GM18508 (cell line): ENCODE results near the gene LGALSL.
"Not testable (repeated sequence)": the region's sequence is repeated elsewhere in the genome, so short reads cannot be mapped to it uniquely, and the experiment has no call there.

Source experiments
- ATAC-seq: cut with Tn5 transposase; IDR thresholded peaks from one replicate; pipeline ENCODE4 v1.9.1; 2021; ENCODE audit warnings: moderate number of reproducible peaks; ENCODE audit not compliant: insufficient read depth, unreplicated experiment

LGALSL gene

DNA sequence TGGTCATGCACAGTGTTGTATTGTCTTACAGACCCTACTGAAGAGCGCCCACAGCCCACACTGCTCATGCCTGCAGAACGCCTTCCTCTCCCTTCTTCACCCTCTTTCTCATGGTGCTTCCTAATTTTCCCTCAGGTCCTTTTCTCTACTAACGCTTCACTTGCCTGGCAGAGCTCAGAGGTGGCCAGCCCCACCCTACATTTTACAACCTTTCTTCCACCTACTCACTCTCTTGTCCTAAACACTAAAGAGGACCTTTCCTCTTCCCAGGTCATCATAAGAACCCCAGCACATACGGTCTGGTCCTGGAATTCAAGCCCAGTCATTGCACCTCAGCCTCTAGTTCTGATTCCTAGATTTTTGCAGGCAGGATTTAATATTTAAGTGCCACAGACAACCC is 11.7 kb upstream of the LGALSL start:
- no peak for ATAC-seq

DNA sequence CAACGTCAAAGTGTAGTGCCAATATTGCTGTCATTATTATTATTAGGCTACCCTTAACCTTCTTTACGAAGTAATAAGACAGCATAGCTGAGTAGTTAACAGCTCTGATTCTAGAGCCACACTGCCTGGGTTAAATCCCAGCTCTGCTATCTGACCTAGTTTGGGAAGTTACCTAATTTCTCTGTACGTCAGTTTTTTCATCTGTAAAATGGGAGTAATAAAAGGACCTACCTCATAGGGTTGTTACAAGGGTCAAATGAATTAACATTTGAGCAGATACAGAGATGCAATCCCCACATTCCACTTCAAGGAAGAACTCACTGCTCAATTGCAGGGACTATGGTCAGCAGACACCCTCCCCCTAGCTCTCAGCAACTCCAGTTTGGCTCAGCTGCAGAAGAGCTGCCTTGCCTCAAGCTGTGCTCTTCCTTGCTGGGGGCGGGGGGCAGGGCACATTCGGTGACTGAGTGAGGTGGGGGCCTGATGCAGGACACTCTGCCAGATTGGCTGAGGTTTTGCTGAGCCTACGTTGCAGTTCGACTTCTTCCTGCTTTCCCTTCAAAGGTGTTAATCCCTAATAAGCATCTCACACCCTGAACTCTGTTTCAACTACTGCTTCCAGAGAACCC is 11.0 kb upstream of the LGALSL start:
- ATAC-seq: no peak

DNA sequence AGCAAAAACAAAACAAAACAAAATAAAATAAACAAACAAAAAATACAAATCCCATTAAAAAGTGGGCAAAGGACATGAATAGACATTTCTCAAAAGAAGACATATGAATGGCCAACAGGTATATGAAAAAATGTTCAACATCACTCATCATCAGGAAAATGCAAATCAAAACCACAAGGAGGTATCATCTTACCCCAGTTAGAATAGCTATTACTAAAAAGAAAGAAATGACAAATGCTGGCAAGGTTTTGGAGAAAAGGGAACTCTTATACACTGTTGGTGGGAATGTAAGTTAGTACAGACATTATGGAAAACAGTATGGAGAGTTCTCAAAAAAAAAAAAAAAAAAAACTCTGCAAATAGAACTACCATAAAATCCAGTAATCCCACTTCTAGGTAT is 8.0 kb upstream of the LGALSL start:
- not testable (repeated sequence) for ATAC-seq

DNA sequence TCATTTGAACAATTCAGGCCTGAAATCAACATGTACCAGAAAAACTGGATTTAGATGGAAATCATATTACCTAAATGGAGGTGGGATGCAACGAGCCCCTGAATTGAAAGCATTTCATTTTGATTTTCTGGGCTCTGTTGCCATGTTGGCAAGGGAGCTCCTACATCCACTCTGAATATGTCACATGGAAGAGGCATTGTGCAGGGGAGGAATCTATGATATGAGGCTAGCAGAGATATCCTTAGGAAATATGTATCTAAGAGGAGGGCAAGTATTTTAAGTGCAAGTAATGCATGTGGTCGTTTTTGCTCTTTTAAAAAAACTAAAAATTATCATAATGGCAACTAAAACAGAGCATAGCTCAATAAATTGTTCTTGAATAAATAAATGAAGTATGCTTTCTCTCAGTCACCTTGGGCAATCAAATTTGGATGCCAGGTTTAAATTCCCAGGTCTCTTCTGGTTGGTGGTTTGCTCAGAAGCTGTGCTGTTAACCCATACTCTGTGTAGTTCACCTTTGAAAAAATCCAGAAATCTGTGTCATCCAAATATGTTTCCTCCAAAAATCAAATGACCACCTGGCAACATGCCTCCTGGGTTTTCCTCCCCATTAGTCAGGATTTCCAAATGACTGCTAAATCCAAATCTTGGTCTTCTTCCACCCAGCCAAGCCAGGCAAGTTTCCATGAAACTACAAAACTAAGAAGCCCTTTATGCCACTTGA is 6.5 kb upstream of the LGALSL start:
- ATAC-seq: no peak

DNA sequence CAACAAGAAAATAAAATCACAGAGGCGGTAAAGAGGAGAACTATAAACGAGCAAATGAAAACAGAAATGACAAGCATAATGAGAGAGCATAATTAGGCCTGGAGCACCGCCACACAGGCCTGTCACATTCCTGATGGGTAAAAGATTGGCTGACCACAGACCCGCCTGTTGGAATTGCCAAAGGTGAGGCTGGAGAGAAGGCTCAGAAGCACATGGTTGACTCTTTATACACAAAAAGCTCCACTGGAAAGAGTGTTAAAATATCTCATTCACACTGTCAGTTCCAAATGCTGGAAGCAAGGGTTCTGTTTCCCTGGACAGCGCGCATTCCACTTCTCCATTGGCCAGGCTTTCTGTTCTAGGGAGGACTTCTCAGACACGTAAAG is 5.9 kb upstream of the LGALSL start:
- no peak for ATAC-seq

DNA sequence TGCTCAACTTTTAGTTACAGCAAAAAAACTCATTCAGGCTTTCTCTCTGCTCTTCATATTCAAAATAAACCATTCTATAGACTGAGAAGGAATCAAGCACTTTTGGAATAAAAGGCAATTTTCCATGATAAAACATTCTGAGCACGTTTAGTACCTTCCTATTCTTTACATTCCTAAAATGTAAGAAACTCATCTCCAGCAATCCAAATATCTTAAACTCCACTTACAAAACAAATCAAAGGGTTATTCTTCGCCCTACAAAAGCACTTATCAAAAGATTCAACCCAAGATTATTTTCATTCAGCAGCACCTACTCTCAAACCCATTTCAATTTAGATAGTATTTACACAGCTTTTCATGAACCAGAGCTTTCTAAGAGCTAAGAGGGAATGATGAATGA is 2.9 kb upstream of the LGALSL start:
- ATAC-seq: no peak

DNA sequence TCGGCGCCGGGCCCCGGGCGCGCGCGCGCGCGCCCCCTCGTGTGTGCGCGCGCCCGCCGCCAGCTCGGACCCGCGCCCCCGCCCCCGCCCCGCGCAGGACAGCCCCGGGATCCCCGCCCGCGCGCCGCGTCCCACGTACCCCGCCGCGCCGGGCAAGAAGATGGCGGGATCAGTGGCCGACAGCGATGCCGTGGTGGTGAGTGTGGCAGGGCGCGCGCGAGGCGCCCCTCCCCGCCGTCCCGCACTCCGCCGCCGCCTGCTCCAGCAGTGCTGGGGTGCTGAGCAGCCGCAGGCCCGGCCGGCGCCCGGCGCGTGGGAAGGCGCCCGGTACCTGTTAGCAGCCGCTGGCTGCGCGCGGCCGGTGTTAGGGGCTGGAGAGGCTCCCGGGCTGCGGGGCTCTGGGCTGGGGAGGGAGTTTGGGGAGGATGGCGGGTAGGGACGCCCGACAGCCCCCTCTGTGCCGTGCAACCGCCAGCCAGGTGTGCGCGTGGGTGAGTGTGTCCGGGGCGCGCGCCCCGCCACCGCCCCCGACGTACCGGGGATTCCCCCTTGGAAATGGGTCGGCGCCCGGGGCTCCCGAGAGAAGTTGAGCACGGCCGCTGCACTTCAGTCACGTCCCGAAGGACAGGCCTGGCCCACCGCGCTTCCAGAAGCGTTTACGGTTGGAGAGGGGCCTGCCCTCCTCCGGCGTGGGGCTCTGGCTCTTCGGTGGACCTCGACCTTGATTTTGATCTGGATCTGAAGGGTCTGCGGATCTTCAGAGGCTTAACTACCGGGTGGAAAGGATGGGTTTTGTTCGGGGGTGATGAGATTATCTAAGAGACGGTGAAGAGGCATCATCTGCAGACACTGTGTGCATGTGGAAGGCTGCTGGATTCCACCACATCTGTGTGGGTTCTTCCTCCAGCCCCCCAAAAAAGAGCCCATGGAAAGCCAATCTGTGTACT is 697 bp downstream of the LGALSL start:
- ATAC-seq: no peak

DNA sequence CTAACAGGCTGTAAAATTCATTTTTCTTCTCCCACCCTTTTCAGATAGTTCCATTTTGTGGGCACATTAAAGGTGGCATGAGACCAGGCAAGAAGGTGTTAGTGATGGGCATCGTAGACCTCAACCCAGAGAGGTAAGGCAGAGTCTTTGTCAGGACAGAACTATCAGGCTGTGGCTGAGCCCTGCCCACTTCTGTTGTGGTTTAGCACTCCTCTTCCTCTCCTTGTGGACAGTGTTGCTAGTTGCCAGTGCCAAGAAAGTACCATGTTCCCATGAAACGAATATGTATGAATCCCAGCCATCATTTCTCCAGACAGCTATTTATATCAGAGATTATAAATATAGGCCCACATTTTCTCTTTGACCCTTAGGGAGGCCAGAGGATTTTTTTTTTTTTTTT is 1.6 kb downstream of the LGALSL start:
- no peak for ATAC-seq

DNA sequence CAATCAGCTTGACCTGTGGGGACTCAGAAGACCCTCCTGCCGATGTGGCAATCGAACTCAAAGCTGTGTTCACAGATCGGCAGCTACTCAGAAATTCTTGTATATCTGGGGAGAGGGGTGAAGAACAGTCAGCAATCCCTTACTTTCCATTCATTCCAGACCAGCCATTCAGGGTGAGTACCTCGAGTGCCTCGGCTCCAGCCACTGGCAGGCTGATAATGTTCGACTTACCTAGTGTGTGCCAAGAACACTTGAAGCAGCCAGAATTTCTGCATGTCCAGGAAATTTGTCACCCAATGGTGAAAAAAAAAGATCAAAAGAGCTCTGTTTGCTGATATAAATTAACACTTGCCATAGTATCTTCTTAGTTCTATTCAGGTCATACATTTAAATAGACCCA is 2.3 kb downstream of the LGALSL start:
- no peak for ATAC-seq

DNA sequence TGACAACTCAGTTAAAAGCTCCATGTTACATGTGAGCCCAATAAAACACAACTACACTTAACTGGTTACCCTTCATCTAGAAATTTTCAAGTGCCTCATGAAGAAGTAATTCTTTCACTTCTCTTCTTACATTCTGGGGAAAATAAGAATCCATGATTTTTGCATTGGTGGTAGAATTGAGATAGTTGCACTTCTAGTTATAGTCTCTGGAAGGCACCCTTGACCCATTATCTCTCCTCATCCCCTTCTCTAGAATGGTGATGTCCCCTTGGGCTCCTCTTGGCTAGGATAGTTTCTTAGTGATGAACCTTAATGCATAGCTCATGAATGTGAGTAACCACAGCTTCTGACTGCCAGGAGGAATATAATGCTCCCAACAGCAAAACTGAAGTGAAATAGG is 3.6 kb downstream of the LGALSL start:
- no peak for ATAC-seq

DNA sequence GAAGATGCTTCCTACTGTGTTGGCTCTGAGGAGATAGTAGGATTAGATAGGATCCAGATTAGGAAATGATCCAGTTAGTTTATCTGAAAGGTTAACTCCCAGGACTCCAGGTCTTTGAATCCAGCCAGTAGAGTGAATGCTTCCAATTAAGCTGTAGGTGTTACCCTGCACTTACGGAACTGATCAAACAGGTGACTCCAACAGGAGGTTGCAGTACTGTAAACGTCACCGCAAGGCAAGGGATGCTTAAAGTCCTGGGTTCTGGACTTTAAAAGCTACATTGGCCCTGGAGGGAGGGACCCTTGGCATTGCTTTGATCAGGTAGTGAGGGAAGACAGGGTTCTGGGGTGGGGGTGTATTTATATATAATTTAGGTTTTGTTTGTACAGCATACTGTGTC is 5.6 kb downstream of the LGALSL start:
- ATAC-seq: no peak

DNA sequence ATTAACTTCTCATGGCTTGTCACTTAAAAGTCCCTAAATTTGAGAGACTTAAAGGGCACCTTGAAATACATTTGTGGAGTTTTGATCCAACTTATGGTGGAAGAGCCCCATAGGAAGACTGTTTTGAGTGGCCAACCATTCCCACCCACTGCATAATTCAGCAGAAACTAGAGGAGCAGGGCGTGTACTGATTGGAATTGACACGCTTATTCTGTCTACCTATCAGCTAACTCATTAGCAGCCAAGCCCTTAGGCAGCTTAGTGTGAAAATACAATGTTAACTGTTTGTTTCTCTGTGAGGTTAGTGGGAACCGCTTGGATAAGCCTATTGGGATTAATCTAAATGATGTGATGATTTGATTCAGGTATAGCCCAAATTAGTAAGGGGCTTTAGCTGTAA is 6.4 kb downstream of the LGALSL start:
- ATAC-seq: no peak

DNA sequence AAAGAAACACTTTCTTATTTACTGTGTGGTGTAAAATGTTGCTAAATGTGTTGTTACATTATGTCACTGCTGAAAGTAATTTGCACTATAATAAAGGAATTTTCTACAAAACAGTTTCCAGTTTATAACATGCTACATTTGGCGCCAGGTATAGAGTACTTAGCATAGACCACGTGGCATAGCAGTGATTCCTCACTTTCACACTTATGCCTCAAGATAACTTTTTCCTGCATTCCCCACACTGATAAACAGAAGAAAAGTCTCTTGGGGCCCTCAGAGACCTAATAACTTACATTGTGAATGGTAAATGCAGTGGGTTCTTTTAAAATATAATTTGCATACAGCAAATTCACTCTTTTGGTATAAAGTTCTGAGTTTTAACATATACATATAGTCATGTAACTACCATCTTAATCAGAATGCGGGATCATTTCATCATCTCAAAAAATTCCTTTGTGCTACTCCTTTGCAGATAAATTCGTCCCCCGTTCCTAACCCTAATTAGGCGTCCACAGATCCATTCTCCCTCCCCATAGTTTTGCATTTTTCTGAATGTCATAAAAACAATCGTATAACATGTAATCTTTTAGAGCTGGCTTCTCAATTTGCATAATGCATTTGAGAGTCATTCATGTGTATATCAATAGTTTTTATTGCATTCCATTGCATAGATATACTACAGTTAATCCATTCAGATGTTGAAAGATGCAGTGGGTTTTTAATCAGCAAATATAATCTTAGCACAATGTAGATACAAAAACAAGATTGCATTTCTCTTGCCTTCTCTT is 7.5 kb downstream of the LGALSL start:
- no peak for ATAC-seq

DNA sequence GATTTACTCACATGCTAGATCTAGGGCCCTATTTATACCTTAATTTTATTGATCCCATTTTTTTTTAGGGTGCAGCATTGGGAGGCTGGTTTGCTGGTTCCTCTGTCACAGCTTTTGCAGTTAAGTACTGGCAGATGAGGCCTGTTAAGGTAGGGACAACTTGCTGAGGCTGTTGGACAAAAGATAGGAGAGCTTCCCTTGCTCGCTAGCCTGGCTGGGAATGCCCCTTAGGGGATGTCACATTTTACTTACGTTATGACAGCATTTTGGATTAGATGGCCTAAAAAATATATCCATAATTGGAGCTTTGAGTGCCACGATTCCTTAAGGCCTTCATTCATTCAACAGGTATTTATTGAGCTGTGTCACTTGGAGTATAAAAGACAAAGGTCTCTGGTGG is 8.2 kb downstream of the LGALSL start:
- ATAC-seq: no peak

DNA sequence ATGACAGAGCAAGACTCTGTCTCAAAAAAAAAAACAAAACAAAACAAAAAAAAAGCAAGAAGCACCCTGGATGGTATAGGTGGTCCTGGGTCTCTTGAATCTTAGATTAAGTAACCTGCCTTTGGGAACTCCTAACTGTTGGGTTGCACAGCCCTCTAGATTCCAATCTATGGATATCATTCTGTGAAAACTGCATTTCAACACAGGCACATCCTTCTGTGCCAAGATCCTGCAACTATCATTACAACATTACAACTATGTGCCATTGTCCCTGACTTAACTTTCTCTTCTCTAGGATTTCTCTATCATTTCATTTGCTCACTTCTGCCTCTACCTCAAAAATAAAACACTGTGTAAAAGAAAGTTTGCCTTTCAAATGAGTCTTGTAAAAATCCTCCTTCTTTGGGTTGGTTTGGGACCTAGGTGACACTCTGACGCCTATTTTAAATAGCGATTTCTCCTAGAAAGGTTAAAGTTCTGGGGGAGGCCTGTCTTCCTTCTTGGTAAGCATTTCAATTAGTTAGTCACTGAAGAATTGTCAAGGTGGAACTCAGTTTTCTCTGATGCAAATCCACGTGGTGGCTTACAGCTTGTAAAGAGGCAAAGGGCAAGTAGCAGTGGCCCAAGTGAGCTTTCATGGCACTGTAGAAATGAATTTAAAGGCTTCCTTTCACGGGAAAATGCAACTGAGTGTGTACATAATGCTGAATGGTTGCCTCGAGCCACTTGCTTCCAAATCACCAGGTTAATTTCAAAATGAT is 9.2 kb downstream of the LGALSL start:
- ATAC-seq: no peak

DNA sequence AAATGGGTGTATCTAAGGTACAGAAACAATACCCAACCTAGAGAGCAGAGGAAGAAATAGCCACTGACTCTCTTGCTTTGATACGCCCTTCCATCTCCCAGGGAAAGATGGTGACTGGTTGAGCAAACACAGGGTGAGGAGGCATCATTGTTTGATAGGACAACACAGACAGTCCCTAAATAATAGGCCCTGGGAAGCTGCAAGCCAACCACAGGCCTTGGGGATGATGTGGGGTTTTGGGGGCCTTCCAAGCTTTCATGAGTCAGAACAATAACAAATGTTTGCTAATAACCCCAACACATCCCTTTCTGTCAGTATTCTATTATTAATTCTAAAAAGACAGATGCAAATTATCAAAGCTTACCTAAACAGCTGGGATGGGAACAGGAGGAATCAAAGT is 9.8 kb downstream of the LGALSL start:
- no peak for ATAC-seq

DNA sequence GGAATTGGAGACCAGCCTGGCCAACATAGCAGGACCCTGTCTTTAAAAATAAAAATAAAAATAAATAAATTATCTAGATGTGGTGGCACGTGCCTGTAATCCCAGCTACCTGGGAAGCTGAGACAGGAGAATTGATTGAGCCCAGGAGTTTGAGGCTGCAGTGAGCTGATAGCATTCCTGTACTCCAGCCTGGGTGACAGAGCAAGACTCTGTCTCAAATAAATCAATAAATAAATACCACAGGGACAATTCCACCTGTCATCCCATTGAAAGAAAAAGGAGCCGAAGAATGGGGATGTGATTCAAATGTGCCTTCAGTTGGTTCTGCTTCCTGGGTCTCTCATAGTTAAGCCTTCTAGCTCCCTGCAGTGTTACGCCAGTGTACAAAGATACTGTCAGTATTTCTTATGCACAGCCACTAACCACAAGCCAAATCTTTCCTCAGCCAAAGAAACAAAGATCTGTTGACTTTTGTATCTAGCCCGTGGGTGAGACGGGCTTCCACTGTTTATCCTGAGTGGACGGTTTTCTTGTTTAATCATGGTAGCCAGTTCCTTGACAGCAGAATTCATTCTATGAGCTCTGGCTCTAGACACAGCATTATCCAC is 12.6 kb downstream of the LGALSL start:
- ATAC-seq: no peak

DNA sequence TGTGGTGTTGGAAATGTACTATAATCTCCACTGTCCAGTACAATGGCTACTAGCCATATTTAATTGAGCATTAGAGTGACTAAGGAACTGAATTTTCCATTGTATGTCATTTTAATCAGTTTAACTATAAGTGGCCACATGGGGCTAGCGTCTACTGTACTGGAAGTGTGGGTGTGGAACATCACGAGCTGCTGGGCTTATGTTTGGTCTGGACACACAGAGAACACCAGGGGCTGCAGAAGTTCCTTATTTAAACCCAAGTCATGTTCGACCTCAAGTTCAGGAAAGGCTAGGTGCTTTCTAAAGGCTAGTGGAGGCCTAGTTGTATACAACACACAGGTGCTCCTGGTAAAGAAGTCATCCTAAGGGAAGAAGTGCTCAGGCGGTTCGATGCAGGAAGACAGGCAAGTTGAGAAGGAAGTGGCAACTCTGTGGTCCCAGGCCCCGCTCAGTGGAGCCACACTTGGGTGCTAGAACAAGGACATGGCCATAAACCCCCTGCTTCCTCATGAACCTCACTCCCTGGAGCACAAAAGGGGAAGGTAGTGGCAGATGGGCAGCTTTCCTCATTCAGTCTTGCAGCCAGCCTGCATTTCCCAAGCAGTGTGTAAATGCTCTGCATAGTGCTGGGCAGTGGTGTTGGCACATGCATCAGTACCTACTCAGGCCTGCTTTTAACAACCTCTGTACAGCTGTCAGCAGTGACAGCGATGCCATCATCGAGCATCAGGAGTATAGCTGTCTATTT is 13.3 kb downstream of the LGALSL start:
- no peak for ATAC-seq

DNA sequence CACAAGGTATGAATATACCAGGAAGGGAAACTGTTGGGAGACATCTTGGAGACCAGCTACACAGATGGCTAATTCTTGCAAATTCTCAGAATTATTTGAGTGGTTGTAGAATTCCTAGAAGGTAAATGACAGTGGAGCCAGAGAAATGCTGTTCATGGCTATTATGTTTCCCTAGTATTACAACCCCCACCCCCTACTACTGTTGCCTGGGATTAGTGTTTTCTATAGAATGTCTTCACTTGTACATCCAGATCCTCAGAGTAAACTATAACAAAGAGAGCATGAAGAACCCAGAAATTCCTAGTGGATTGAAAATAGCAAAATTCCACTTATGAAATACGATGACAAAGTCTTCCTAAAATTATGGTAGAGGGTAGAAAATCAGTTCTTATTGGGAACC is 15.3 kb downstream of the LGALSL start:
- ATAC-seq: no peak
